Stimulated activated CD4-positive, alpha-beta T cell treated with anti-CD3 and anti-CD28 coated beads, Interleukin-4, amount 100 ng/mL, for 24 hours (primary cell): ENCODE data around the gene DDX49.
"Not testable (repeated sequence)": the region's sequence is repeated elsewhere in the genome, so short reads cannot be mapped to it uniquely, and the experiment has no call there.

Experiments
- DNase-seq: peaks from one replicate; pipeline ENCODE4 v3.0.0-alpha.2; 2020

Gene DDX49

GRCh38 chr19:18946335-18946734 is 26.8 kb downstream of the DDX49 start:
- DNase-seq: no peak

- DNase-seq: no peak
Observed at GRCh38 chr19:18946918-18947317, 27.4 kb downstream of the DDX49 start.

DNA sequence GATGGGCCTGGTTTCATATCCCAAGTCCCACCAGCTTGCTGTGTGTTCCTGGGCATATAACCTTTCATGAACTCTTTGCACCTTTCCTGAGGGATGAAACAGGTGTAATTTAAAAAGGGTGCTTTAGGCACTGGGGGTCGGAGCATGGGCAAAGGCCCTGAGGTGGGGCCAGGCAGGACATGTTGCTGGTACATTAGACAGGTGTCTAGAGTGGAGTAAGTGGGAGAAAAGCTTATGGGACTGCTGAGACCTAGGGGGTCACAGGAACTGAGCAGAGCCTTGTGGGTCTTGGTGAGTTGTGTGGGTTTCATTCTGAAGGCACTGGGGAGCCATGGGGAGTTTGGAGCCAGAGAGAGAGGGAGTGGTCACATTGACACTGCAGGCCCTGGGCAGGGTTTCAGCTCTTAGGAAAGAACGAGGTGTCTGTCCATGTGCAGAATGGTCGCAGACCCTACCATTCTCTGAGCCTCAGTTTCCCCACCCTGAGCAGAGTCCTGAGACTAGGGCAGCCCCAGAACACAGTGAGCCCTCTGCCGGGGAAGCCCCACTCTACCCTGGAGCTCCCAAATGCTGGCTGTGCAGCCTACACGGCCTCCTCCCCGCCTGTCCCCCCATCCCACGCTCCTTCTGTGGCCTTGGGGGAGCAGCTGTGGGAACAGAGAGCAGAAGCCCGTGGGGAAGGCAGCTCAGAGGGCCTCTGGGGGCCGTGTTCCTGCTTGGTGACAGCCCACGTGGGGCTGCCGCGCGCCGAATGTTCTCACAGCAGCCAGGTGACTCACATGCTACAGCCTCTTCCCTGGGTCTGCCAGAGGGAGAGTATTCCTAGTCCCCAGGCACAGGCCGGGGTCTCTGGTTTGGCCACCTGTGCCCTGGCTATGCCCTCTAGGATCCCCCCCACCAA is 28.8 kb downstream of the DDX49 start:
- no peak for DNase-seq

DNA sequence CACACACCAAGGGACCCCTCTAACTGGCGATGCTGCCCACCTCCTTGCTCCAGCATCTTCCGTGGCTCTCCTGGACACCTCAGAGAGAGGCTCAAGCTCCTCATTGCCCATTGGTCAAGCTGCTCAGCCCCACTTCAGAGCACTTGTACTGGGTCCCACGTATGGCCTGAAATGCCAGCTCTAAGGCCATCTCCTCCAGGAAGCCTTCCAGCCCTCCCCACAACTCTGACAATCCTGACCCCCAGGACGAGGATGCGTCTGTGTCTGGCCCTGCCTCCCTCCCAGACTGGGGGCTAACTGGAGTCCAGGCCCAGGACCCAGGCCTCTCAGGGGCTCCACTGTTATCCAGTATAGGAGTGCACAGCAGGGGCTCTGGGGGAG is 29.5 kb downstream of the DDX49 start:
- DNase-seq: no peak

GRCh38 chr19:18949858-18950257 is 30.3 kb downstream of the DDX49 start:
- DNase-seq: no peak

GRCh38 chr19:18951721-18952281 is 32.3 kb downstream of the DDX49 start:
- no peak for DNase-seq

DNA sequence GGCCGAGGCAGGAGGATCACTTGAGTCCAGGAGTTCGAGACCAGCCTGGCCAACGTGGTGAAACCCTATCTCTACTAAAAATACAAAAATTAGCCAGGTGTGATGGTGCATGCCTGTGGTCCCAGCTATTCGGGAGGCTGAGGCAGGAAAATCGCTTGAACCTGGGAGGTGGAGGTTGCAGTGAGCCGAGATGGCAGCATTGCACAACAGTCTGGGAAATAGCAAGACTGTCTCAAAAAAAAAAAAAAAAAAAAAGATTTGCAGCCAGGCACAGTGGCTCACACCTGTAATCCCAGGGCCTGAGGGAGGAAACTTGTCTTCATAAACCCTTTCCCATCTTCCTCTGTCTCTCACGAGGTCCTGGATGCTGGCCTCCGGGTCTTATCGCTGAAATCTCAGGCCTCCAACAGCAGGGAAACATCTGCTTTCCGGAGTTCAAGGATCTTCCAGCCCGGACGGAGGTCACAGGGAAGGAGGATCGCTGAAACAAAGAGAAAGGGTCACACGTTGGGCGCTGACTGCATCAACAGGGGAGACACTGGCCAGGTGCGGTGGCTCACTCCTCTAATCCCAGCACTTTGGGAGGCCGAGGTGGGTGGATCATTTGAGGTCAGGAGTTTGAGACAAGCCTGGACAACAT is 33.0 kb downstream of the DDX49 start:
- DNase-seq: not testable (repeated sequence)

- DNase-seq: no peak
Observed at GRCh38 chr19:18954094-18954493, 34.6 kb downstream of the DDX49 start.

DNA sequence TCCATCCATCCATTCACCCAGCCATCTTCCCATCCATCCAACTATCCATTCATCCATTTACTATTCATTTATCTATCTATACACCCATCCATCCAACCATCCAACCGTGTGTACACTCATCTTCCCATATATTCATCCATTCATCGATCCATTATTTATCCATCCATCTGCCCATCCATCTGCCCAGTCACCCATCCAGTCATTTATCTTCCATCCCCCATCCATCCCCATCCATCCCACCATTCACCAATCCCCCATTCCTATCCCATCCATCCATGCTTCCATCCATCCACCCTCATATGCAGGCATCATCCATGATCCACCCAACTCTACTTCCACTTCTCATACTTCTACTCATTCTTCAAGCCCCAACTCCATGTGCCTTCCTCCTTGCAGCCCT is 35.5 kb downstream of the DDX49 start:
- DNase-seq: no peak

- DNase-seq: no peak
Observed at GRCh38 chr19:18960370-18960769, 40.9 kb downstream of the DDX49 start.

GRCh38 chr19:18961767-18962620 is 42.5 kb downstream of the DDX49 start:
- DNase-seq: no peak

DNA sequence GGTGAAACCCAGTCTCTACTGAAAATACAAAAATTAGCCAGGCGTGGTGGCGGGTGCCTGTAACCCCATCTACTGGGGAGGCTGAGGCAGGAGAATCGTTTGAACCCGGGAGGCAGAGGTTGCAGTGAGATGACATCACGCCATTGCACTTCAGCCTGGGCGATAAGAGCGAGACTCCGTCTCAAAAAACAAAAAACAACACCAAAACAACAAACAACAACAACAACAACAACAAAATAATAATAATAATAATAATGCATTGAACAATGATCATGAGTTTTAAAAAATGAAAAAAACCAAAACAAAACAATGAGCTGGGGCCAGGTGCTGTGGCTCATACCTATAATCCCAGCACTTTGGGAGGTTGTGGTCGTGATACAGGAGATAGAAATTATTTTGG is 44.6 kb downstream of the DDX49 start:
- DNase-seq: no peak

- no peak for DNase-seq
Observed at GRCh38 chr19:18966307-18966706, 46.8 kb downstream of the DDX49 start.

DNA sequence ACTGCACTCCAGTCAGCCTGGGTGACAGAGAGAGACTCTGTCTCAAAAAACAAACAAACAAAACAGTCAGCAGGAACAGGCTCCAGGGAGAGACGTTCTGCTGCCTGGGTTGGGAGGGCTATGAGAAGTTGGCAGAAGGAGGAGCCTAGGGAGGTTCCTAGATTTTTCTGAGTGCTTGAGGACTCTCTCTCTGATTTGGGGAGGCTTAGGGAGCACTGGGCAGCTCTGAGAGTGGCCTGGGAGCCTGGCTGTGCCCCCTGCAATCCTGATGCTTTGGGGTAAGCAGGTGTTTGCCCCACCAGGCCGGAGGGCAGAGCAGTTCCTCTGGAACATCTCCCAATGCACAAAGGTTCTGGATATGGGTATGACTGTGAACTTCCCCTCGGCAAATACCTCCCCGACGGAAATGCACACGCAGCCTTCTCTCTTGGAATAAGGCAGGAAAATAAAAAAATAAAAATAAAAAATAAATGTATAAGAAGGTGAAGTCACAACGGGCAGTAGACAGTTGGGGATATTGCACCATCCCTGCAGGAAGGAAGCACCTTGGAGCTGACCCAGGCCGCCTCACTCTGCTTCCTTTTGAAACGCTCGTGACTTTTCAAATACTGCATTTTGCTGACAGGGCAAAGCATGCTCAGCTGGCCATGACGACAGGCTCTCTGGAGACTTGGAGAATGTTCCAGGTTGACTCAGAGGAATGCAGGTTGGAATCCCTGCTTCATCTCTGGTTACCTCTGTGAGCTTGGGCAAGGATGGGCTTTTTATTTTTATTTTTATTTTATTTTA is 48.0 kb downstream of the DDX49 start:
- DNase-seq: no peak

DNA sequence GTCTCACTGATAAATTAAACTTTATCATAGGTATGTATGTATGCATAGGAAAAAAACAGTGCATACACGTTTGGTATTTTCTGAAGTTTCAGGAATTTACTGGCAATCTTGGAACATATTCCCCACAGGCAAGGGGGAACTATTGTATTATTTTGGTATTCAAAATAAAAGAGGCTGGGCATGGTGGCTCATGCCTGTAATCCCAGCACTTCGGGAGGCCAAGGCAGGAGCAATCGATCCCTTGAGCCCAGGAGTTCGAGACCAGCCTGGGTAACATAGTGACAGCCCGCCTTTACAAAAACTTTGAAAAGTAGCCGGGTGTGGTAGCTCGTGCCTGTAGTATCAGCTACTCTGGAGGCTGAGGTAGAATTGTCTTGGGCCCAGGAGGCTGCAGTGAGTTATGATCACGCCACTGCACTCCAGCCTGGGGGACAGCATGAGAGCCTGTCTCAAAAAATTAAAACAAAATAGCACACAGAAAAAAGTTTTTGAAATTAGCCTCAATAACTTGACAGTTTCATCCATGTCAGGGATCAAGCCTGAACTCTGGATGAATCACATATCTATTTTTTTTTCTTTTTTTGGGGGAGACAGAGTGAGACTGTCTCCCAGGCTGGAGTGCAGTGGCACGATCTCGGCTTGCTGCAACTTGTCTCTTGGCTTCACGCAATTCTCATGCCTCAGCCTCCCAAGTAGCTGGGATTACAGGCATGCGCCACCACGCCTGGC is 50.6 kb downstream of the DDX49 start:
- DNase-seq: no peak

DNA sequence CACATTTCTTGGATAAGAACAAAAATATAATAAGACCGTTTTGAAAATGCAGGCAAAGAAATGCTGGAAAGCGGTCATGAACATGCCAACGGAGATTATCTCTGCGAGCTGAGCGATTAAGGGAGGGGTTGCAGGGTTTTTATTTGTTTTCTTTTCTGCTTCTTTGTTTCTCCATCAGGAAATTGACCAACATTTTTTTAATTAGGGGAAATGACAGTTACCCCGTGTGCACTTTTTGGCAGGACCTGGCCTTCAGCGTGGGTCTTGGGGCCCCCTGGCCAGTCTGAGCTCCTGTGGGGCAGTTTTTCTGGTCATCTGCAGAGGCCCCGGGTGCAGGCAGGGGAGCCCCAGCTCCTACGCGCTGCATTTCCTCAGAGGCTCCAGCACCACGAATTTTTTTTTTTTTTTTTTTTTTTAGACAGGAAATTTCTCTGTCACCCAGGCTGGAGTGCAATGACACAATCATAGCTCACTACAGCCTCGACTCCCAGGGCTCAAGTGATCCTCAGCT is 52.8 kb downstream of the DDX49 start:
- DNase-seq: no peak

- DNase-seq: no peak
Observed at GRCh38 chr19:18972851-18973250, 53.3 kb downstream of the DDX49 start.

DNA sequence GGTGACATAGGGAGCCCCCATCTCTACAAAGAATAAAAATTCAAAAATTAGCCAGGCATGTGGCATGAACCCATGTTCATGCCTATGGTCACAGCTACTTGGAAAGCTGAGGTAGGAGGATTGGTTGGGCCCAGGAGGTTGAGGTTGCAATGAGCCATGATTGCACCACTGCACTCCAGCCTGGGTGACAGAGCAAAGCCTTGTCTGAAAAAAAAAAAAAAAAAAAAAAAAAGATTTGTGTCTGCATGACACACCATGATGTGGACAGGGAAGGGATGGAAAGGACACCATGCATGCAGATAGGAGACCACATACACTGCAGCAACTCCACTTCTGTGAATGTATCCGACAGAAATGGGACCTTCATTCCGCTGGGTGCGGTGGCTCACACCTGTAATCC is 55.5 kb downstream of the DDX49 start:
- no peak for DNase-seq

DNA sequence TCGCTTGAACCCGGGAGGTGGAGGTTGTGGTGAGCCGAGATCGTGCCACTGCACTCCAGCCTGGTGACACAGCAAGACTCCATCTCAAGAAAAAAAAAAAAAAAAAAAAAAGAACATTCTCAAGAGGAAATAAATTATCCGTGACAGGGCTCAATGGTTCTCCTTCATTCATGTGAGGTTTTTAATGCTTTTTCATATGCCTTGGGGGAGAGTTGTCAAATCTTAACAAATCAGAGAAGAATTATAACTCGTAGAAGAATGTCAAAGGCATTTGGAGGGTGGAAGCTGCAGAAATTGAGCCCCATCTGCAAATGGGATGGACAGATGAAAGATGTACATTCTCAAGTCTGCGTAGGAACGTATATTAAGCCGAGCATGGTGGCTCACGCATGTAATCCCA is 56.4 kb downstream of the DDX49 start:
- DNase-seq: no peak
